T-helper 1 cell treated with Interleukin-12 subunit alpha and Interleukin-12 subunit beta and Interleukin-4 antibody, amounts not matched to agents 30 μg/mL and 1 μg/mL, for 36 hours (primary cell): ENCODE results near the gene UNC13B.

Source experiments
- H3K27ac Mint-ChIP-seq: one replicate; pipeline ENCODE4 v1.8.0; 2021; ENCODE audit warnings: mild to moderate bottlenecking, mixed read lengths
- H3K27me3 Mint-ChIP-seq: one replicate; pipeline ENCODE4 v1.8.0; 2021; ENCODE audit warnings: low read depth, mixed read lengths
- H3K36me3 Mint-ChIP-seq: one replicate; pipeline ENCODE4 v1.8.0; 2021; ENCODE audit warnings: low read depth, mixed read lengths
- H3K4me1 Mint-ChIP-seq: one replicate; pipeline ENCODE4 v1.8.0; 2021; ENCODE audit warnings: low read depth, mixed read lengths
- H3K4me3 Mint-ChIP-seq: one replicate; pipeline ENCODE4 v1.8.0; 2021; ENCODE audit warnings: mild to moderate bottlenecking, moderate library complexity, mixed read lengths
- H3K9me3 Mint-ChIP-seq: one replicate; pipeline ENCODE4 v1.8.0; 2021; ENCODE audit warnings: mixed read lengths

Gene UNC13B

DNA sequence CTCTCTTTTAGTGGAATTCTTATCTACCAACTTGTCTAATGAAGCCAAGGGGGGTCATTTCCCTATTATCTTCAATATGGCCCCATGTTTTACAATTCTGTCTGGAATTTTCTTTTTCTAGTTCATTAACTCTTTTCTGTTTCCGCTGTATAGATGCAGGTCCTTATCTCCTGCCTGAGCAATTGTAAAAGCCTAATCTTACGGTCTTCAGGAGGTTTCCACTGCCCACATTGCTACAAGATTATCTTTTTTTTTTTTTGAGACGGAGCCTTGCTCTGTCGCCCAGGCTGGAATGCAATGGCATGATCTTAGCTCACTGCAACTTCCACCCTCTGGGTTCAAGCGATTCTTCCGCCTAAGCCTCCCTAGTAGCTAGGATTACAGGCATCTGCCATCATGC lies 132.3 kb downstream of the UNC13B start:
- H3K9me3 Mint-ChIP-seq, result no peaks in the 10 kb centered on the region
- H3K36me3 Mint-ChIP-seq, result no peaks in the 10 kb centered on the region
- H3K4me3 Mint-ChIP-seq, result no peak overlapping the region
- no peaks in the 10 kb centered on the region for H3K27me3 Mint-ChIP-seq
- no peaks in the 10 kb centered on the region for H3K4me1 Mint-ChIP-seq
- H3K27ac Mint-ChIP-seq, result no peak overlapping the region

DNA sequence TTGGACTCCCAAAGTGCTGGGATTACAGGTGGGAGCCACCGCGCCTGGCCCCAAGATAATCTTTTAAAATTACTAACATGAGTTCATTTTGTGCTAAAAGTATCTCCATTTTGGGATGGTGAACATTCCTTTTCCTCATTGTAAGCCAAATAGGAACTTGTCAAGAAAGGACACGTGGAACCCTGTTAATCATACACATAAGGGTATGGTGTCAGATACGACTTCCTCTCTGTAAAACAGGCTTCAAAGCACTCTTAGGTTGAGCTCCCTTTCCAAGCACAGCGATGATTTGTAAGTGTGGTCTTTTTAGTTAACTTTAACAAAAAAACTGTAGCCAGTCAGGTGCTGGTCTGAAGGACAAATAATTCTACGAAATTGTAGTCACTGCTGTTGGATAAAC lies 132.7 kb downstream of the UNC13B start:
- no peaks in the 10 kb centered on the region for H3K9me3 Mint-ChIP-seq
- no peaks in the 10 kb centered on the region for H3K27me3 Mint-ChIP-seq
- no peaks in the 10 kb centered on the region for H3K36me3 Mint-ChIP-seq
- no peak overlapping the region for H3K27ac Mint-ChIP-seq
- no peak overlapping the region for H3K4me3 Mint-ChIP-seq
- H3K4me1 Mint-ChIP-seq, result no peaks in the 10 kb centered on the region

GRCh38 chr9:35295369-35296036 lies 133.7 kb downstream of the UNC13B start:
- Mint-ChIP-seq H3K4me1 (no peaks in the 10 kb centered on the region), H3K9me3 (no peaks in the 10 kb centered on the region), H3K27me3 (peaks cover 7% of the 10 kb centered on the region), H3K27ac (no peak overlapping the region), H3K36me3 (no peaks in the 10 kb centered on the region), H3K4me3 (no peak overlapping the region)

DNA sequence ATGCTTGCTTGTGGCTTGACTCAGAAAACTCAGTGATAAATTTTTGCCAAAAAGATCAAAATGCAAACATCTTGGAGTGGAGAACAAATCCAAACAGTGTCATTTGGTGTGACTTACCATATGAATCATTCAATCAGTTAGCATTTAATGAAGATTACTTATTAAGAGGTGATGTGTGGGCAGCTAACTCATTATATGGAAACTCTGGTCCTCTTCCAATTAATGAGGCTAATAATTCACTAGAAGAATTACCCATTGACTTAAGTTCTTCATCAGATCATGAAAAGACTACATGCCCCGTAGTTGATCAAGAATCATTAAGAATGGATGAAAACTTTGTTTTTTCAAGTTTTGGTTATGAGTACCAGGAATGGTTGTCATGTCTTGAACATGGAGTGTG lies 141.8 kb downstream of the UNC13B start:
- Mint-ChIP-seq H3K9me3 (no peaks in the 10 kb centered on the region), H3K27ac (no peak overlapping the region), H3K36me3 (no peaks in the 10 kb centered on the region), H3K4me1 (no peaks in the 10 kb centered on the region), H3K4me3 (no peak overlapping the region), H3K27me3 (peaks cover 29% of the 10 kb centered on the region)

DNA sequence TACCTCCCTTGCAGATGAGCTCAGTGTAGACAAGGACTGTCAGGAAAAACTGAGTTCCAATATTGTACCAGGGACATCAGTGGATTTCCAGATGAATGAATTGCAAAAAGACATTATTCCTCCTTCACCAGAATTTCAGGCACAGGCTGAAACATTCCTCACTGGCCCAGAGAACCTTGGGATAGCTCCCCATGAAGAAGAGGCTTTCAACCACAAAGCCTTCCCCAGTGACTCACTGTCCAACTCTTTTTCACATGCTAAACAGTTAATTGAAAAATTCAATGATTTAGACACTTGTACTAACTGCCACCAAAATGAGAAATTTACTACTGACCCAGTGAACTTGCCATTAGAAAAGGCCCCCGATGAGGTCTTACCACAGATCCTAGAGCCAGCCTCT lies 144.5 kb downstream of the UNC13B start:
- peaks cover 23% of the 10 kb centered on the region for H3K27me3 Mint-ChIP-seq
- H3K9me3 Mint-ChIP-seq, result no peaks in the 10 kb centered on the region
- no peaks in the 10 kb centered on the region for H3K36me3 Mint-ChIP-seq
- no peaks in the 10 kb centered on the region for H3K4me1 Mint-ChIP-seq
- no peak overlapping the region for H3K4me3 Mint-ChIP-seq
- H3K27ac Mint-ChIP-seq, result no peak overlapping the region

GRCh38 chr9:35308316-35308715 lies 146.5 kb downstream of the UNC13B start:
- H3K4me1 Mint-ChIP-seq, result no peaks in the 10 kb centered on the region
- H3K4me3 Mint-ChIP-seq, result no peak overlapping the region
- no peaks in the 10 kb centered on the region for H3K9me3 Mint-ChIP-seq
- peaks cover 17% of the 10 kb centered on the region for H3K27me3 Mint-ChIP-seq
- H3K27ac Mint-ChIP-seq, result no peak overlapping the region
- no peaks in the 10 kb centered on the region for H3K36me3 Mint-ChIP-seq

- Mint-ChIP-seq H3K4me3 (no peak overlapping the region), H3K27ac (no peak overlapping the region), H3K27me3 (peaks cover 3% of the 10 kb centered on the region), H3K4me1 (no peaks in the 10 kb centered on the region), H3K36me3 (no peaks in the 10 kb centered on the region), H3K9me3 (no peaks in the 10 kb centered on the region)
Observed at GRCh38 chr9:35311891-35312639, 150.3 kb downstream of the UNC13B start.

DNA sequence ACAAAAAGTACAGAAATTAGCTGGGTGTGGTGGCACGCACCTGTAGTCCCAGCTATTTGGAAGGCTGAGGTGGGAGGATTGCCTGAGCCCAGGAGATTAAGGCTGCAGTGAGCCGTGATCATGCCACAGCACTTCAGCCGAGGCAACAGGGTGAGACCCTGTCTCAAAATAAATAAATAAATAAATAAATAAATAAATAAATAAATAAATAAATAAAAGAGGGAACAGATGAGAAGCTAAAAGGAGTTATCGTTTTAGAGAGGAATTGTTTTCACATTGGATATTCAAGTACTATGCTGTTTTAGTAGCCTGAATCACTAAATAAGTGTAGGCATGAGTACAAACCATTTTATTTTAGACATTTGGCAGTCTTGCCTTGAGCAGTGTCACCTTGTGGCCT lies 151.7 kb downstream of the UNC13B start:
- Mint-ChIP-seq H3K27me3 (peaks cover 3% of the 10 kb centered on the region), H3K4me1 (no peaks in the 10 kb centered on the region), H3K27ac (no peak overlapping the region), H3K4me3 (no peak overlapping the region), H3K9me3 (peaks cover 6% of the 10 kb centered on the region), H3K36me3 (no peaks in the 10 kb centered on the region)

- Mint-ChIP-seq H3K4me1 (no peaks in the 10 kb centered on the region), H3K36me3 (no peaks in the 10 kb centered on the region), H3K9me3 (peaks cover 7% of the 10 kb centered on the region), H3K4me3 (no peak overlapping the region), H3K27me3 (peaks cover 3% of the 10 kb centered on the region), H3K27ac (no peak overlapping the region)
Observed at GRCh38 chr9:35313916-35314315, 152.1 kb downstream of the UNC13B start.

- no peak overlapping the region for H3K4me3 Mint-ChIP-seq
- H3K9me3 Mint-ChIP-seq, result peaks cover 7% of the 10 kb centered on the region
- no peaks in the 10 kb centered on the region for H3K4me1 Mint-ChIP-seq
- H3K27me3 Mint-ChIP-seq, result no peaks in the 10 kb centered on the region
- no peaks in the 10 kb centered on the region for H3K36me3 Mint-ChIP-seq
- no peak overlapping the region for H3K27ac Mint-ChIP-seq
Observed at GRCh38 chr9:35318741-35319140, 156.9 kb downstream of the UNC13B start.

- no peaks in the 10 kb centered on the region for H3K27me3 Mint-ChIP-seq
- no peak overlapping the region for H3K27ac Mint-ChIP-seq
- peaks cover 7% of the 10 kb centered on the region for H3K9me3 Mint-ChIP-seq
- no peak overlapping the region for H3K4me3 Mint-ChIP-seq
- H3K4me1 Mint-ChIP-seq, result no peaks in the 10 kb centered on the region
- no peaks in the 10 kb centered on the region for H3K36me3 Mint-ChIP-seq
Observed at GRCh38 chr9:35322075-35322885, 160.5 kb downstream of the UNC13B start.

DNA sequence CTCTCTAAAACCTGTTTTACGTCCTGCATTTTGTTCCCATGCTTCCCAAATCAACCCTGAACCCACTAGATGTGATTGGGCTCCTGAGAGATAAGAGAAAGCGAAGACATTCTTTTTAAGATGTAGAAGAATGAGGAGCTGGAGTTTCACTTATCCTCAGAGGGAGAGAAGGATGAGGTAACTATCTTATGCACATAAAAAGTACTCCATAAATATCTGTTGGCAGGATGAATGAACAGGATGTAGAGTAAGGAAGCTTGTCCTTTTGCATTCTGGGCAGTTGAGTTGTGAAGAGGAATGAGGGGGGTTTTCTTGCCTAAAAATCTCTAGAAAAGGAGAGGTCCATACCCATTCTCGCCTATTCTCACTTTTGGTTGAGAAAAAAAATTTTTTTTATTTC lies 163.2 kb downstream of the UNC13B start:
- Mint-ChIP-seq H3K9me3 (no peaks in the 10 kb centered on the region), H3K27me3 (no peaks in the 10 kb centered on the region), H3K27ac (no peak overlapping the region), H3K4me3 (no peak overlapping the region), H3K4me1 (no peaks in the 10 kb centered on the region), H3K36me3 (no peaks in the 10 kb centered on the region)

DNA sequence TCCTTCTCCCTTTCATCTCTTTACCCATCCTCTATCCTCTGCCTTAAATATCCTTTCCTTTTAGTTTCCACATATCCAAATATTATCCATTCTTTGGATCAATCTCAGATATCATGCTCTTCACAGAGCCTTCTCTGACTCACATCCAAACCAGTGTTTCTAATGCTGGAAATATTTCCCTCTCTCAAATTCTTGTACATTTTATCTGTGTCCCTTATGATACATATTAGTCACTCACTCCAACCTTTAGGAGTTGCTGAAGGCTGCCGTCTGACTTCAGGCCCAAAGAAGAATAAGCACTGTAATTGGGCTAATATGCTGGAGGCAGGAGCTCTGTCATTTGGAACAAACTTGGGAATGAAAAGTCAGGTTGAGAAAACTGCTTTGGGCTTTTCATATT lies 171.7 kb downstream of the UNC13B start:
- Mint-ChIP-seq H3K4me3 (no peak overlapping the region), H3K36me3 (no peaks in the 10 kb centered on the region), H3K9me3 (no peaks in the 10 kb centered on the region), H3K27me3 (no peaks in the 10 kb centered on the region), H3K27ac (no peak overlapping the region), H3K4me1 (no peaks in the 10 kb centered on the region)

DNA sequence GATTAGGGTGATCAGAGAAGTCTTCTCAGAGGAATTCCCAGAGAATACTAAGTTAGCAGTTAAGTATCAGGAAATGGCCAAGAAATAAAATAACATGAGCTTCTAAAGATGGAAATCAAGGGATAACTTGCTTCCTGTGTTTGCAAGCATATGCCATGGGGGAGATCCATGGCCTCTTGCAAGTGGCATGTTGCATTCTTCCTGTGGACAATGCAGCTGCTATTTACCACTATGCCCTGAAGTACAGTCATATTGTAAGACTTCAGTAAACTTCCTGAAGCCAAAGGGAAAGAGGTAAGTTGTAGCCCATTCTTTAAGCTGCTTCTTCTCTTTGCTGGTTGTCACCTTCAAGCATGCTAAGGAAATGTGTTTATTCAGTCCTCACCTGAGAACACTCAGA lies 173.4 kb downstream of the UNC13B start:
- no peaks in the 10 kb centered on the region for H3K9me3 Mint-ChIP-seq

GRCh38 chr9:35338086-35338485 lies 176.3 kb downstream of the UNC13B start:
- H3K27me3 Mint-ChIP-seq, result no peaks in the 10 kb centered on the region
- peaks cover 2% of the 10 kb centered on the region for H3K4me1 Mint-ChIP-seq
- H3K9me3 Mint-ChIP-seq, result no peaks in the 10 kb centered on the region
- H3K4me3 Mint-ChIP-seq, result no peak overlapping the region
- no peaks in the 10 kb centered on the region for H3K36me3 Mint-ChIP-seq
- H3K27ac Mint-ChIP-seq, result no peak overlapping the region

More for the DNA sequence above, 173.4 kb downstream of the UNC13B start:
- Mint-ChIP-seq H3K4me1 (no peaks in the 10 kb centered on the region), H3K27ac (no peak overlapping the region), H3K4me3 (no peak overlapping the region), H3K36me3 (no peaks in the 10 kb centered on the region), H3K27me3 (no peaks in the 10 kb centered on the region)
